ENCODE data around the gene SPRED1.

The SPRED1 gene

DNA sequence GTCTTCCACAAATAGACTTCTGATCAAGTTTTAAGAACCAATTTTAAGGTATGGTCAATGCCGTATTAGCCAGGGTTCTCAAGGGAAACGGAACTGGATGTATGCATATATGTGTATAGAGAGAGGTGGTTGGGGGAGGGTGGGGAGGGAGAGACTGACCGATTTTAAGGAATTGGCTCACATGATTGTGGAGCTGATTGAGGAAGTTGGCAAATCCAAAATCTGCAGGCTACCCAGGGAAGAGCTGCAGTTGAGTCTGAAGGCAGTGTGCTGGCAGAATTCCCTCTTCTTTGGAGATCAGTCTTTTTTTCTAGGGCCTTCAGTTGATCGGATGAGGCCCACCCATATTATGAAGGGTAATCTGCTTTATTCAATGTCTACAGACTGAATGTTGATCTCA, 40.8 kb upstream of the SPRED1 start:
- TF ChIP-seq, protein P1, sequence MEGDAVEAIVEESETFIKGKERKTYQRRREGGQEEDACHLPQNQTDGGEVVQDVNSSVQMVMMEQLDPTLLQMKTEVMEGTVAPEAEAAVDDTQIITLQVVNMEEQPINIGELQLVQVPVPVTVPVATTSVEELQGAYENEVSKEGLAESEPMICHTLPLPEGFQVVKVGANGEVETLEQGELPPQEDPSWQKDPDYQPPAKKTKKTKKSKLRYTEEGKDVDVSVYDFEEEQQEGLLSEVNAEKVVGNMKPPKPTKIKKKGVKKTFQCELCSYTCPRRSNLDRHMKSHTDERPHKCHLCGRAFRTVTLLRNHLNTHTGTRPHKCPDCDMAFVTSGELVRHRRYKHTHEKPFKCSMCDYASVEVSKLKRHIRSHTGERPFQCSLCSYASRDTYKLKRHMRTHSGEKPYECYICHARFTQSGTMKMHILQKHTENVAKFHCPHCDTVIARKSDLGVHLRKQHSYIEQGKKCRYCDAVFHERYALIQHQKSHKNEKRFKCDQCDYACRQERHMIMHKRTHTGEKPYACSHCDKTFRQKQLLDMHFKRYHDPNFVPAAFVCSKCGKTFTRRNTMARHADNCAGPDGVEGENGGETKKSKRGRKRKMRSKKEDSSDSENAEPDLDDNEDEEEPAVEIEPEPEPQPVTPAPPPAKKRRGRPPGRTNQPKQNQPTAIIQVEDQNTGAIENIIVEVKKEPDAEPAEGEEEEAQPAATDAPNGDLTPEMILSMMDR (IDR thresholded peaks at IDR 0.05; ENCODE audit: control extremely low read depth, extremely low read depth, low read depth, missing control alignments) = no peak
- no peak for DNase-seq (ENCODE audit: extremely low spot score)
- ChIA-PET CTCF (interaction anchor here (0.8 kb wide), 1 partner anchor 9 kb away, joined by 3 read pairs; no protein-coding TSS in a partner anchor), POLR2A (no interaction called here)

DNA sequence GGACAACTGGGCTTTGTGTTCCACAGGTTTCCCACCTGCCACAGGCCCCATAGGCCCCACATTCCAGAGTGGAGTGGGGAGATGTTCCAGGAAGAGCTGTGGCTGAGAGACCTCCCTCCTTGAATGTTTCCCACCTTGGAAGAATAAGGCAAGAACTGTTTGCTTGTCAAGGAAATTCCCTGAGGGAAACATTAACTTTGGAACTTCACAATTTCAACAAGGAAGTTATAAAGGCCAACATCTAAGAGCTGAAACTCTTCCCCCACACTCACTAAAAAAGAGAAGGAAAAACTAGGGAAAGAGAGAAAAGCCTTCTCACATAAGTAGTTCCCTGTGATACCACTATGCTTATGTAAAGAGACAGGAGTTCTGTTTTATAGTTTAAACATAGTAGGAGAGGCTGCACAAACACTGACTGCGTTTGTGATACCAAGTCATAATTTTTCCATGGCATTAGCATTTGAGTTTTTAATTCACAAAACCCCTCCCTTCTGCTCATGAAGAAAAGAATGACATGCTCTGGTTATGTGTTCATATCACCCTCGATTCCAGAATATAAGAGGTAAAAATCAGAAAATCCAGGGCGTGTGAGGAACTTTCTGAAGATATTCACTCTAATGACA, 39.8 kb upstream of the SPRED1 start:
- ChIA-PET CTCF (interaction anchor here (0.8 kb wide), 1 partner anchor 8 kb away, joined by 3 read pairs; no protein-coding TSS in a partner anchor), POLR2A (no interaction called here)
- TF ChIP-seq, protein P1 (IDR thresholded peaks at IDR 0.05; ENCODE audit: control extremely low read depth, extremely low read depth, low read depth, missing control alignments) = no peak
- DNase-seq (ENCODE audit: extremely low spot score) = no peak

DNA sequence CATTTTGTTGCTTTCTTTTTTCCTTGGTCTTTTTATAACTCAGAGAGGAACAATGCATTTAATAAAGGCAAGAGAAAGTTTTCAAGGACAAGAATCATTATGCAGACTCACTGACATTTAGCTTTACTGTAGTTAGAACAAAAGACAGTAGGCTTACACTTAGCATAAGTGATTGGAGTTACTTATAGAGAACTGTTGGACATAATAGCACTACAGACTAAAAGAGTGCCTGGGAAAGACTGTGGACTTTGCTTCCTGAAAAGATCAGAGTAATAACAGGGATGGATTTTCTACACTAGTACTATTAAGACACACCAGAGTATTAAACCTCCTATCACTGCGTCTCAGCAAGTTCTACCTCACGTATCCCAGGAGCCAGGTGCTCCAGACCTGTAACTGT, 39.3 kb upstream of the SPRED1 start:
- TF ChIP-seq, protein P1 (IDR thresholded peaks at IDR 0.05; ENCODE audit: control extremely low read depth, extremely low read depth, low read depth, missing control alignments) = no peak
- ChIA-PET POLR2A (no interaction called here), CTCF (interaction anchor here (1.0 kb wide), 1 partner anchor 8 kb away, joined by 3 read pairs; no protein-coding TSS in a partner anchor)
- no peak for DNase-seq (ENCODE audit: extremely low spot score)

DNA sequence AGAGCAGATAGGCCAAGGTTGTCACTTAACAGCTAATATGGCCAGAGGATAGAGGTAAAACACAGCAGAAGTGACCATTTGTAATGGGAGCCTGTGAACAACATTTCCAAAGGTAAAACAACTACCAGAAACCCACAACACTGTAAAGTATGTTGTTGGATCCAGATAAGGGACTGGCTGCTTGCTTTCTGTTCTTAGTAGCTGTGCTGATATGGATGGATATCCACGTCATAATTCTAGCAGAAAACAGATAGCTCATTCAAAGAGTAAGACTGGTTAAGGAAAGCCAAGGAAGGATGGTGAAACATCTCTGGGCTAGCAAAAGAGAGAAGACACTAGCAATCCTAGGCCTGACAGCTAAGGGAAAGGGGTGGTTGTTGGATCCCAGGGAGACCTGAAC, 36.9 kb upstream of the SPRED1 start:
- CTCF ChIA-PET = interaction anchor here (1.3 to 1.4 kb wide), 2 partner anchors 9 to 20 kb away, joined by 3 to 5 read pairs; no protein-coding TSS in a partner anchor
- POLR2A ChIA-PET = no interaction called here
- TF ChIP-seq, protein P1 (IDR thresholded peaks at IDR 0.05; ENCODE audit: control extremely low read depth, extremely low read depth, low read depth, missing control alignments) = no peak
- no peak for DNase-seq (ENCODE audit: extremely low spot score)

DNA sequence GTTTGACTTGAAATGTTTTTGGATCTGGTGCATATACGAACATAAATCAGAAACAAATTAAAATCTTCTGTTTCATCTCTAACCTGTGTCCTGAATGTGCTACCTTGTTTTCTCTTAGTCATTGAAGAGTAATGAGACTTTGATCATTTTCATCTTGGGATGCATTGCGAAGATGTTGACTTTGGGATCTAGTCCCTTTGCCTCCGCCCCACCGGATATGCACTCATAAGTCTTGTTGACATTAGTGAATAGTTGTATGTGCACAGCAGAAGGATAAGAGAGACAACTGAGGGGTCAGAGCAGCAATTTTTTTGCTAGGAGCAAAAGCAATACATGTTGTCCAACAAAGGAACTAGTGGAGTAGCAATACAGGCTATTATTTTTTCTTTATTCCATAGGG, 35.9 kb upstream of the SPRED1 start:
- ChIA-PET POLR2A (no interaction called here), CTCF (interaction anchor here (1.8 kb wide), 1 partner anchor 13 kb away, joined by 5 read pairs; no protein-coding TSS in a partner anchor)
- DNase-seq (ENCODE audit: extremely low spot score) = no peak
- TF ChIP-seq, protein P1 (IDR thresholded peaks at IDR 0.05; ENCODE audit: control extremely low read depth, extremely low read depth, low read depth, missing control alignments) = no peak

DNA sequence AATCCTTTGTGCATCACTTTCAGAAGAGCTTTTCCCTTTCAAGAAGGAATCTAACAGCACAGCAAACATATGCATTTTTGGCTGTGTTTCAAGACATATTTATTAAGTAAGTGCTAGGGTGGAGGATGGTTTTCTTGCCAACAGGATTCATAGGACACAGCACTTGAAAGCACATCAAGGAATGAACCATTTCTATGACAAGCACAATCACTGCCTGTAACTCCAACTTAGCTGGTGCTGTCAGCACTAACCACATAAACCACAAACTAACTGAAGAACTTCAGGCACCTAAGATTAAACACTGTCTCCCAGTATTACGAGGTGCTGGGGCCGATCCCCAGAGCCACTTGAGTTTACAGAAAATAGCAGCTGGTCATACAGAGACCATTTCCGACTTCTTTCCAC, 35.4 kb upstream of the SPRED1 start:
- POLR2A ChIA-PET = no interaction called here

More for the DNA sequence above, 35.4 kb upstream of the SPRED1 start:
- DNase-seq (ENCODE audit: extremely low spot score) = no peak
- CTCF ChIA-PET = interaction anchor here (1.8 kb wide), 1 partner anchor 13 kb away, joined by 5 read pairs; no protein-coding TSS in a partner anchor
- TF ChIP-seq, protein P1 (IDR thresholded peaks at IDR 0.05; ENCODE audit: control extremely low read depth, extremely low read depth, low read depth, missing control alignments) = no peak

Measured in GM10248 (cell line).